Bone marrow (tissue), 2 donors: Measurements from ENCODE around the gene ST3GAL2.
"Not testable (repeated sequence)": the region's sequence is repeated elsewhere in the genome, so short reads cannot be mapped to it uniquely, and the experiment has no call there.

Source experiments
- DNase-seq, 2 donors: peaks; one replicate each; lab custom pipeline; 2025; lab: John Stamatoyannopoulos, UW

The ST3GAL2 gene

GRCh38 chr16:70417661-70418060 lies 21.2 kb downstream of the ST3GAL2 start:
- no peak for DNase-seq

GRCh38 chr16:70416748-70417616 lies 21.9 kb downstream of the ST3GAL2 start:
- DNase-seq = no peak

DNA sequence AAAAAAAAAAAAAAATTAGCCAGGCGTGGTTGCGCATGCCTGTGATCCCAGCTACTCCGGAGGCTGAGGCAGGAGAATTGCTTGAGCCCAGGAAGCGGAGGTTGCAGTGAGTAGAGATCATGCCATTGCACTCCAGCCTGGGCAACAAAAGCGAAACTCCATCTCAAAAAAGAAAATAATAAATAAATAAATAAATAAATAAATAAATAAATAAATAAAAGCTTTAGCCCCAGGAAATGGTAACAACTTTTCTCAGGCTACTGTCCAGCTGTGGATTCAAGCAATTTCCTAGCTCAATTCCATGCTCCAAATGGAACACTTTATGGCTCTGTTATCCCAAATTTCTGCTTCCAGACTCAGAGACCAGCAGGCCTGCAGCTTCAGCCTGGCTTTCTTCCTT lies 25.3 kb downstream of the ST3GAL2 start:
- DNase-seq = not testable (repeated sequence)

DNA sequence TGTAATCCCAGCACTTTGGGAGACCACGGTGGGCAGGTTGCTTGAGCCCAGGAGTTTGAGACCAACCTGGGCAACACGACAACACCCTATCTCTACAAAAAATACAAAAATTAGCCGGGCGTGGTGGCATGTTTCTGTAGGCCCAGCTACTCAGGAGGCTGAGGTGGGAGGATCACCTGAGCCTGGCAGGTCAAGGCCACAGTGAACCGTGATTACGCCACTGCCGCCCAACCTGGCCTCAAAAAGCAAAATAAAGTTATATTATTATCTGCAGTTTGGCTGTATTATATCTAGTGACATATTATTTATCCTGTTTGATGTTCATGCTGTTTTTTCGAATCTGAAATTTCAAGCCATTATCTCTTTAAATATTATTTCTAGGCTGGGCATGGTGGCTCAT lies 26.5 kb downstream of the ST3GAL2 start:
- no peak for DNase-seq

DNA sequence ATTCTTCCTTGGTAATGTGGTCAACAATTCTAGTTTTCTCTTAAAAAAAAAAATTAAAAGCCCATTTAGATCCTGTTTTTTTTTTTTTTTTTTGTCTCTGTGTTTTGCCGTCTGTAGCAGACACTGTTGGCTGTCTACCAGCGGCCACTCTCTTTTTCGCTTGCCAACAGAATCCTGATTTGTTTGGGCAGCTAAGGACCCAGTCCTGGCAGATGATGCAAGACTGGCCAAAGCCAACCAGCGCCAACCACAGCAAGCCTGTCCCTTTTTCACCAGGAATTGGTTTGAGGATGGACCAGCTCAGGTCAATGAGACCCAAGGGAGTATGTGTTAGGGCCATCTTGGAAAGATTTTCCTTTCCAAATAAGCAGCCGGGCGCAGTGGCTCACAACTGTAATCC lies 28.2 kb downstream of the ST3GAL2 start:
- DNase-seq = no peak

DNA sequence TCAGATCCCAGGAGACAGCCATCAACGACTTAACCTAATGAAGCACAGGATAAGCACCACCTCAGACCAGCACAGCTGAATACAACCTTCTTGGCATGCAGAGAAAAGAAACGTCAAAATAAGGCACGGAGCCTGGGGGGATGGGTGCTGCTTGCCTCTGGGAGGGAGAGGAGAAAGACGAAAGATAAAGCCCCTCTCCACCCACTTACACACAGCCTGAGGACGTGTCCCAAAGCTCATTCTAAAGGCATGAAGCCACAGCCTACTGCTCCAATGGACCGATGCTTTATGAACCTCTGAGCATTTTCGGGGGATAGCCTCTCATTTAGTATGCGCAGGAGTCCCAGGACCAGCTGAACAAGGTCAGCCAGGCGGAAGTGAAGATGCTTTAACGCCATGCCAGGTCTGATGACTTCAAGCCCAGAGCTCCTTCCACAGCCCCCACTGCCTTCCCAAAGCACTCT lies 31.1 kb downstream of the ST3GAL2 start:
- DNase-seq = no peak

DNA sequence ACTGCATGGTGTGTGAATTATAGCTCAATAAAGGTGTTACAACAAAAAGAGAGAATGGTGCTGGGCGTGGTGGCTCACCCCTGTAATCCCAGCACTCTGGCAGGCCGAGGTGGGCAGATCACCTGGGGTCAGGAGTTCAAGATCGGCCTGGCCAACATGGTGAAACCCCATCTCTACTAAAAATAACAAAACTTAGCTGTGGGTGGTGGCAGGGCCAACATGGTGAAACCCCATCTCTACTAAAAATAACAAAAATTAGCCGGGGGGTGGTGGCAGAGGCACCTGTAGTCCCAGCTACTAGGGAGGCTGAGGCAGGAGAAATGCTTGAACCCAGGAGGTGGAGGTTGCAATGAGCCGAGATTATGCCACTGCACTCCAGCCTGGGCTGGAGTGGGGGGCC lies 32.8 kb downstream of the ST3GAL2 start:
- DNase-seq = not testable (repeated sequence)

GRCh38 chr16:70402916-70403659 lies 35.8 kb downstream of the ST3GAL2 start:
- no peak for DNase-seq

GRCh38 chr16:70399951-70400350 lies 38.9 kb downstream of the ST3GAL2 start:
- DNase-seq = no peak

DNA sequence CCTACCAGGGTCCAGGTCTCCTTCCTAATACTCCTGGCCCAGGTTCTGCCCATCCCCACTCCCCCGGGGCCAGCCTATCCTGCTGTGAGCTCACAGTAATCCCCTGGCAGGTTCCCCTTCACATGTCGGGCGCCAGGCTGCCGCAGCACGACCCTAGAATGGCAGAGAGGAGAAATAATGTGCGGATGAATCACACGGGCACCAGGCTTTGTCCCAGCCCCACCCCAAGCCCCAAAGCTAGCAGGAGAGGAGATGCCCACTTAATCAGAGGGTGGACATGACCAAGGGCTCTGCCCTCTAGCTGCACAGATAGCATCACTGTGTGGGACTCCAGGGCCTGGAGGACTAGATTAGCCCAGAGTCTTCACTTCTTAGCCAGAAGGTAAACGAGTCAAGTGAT lies 39.5 kb downstream of the ST3GAL2 start:
- DNase-seq = no peak

DNA sequence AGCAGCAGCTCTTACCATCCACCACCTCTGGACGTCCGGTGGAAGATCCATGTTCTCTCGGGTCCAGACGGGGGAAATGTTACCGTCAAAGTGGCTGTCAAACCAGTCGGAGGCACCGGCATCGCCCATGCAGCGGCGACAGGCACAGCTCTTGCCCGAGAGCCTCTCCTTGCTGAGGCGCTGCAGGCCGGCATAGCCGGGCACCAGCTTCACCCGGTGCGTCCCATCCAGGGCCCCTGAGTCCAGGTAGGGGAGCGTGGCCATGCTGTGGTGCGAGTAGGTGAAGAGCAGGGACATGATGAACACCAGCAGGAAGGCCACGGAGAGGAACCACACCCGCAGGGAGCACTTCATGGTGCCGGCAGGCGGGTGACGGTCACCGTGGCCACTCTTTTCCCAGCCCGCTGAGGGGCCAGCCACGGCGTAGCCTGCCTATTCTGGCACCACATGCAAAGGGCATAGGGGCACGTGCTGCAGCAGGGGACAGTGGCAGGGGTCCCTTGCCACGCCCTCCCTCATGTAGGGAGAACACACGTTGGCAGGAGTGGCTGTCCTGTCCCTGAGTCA lies 40.6 kb downstream of the ST3GAL2 start:
- DNase-seq = no peak

DNA sequence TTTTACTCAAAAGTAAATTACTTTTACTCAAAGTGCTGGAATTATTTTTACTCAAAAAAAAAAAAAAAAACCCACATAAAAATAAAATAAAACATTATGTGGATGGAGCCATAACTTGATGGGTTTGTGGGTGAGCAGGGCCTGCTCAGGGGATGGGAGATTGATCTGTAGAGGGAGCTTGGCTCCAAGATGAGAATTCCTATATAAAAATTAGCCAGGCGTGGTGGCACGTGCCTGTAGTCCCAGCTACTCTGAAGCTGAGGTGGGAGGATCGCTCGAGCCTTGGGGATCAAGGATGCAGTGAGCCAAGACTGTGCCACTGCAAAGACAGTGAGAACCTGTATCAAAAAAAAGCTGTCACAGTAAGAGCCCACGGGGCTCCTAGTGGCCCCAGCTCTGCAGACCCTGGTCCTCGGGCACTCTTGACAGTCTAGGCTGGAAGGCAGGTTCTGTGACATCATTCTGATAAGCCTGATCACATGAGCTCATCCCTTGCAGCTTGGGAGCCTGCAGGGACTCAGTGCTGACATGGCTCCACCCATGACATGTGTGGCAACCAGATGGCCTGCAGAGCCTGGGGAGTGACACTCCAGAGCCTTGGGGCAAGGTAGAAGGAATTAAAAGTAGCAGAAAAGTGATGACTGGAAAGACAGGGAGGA lies 42.5 kb downstream of the ST3GAL2 start:
- DNase-seq = no peak

DNA sequence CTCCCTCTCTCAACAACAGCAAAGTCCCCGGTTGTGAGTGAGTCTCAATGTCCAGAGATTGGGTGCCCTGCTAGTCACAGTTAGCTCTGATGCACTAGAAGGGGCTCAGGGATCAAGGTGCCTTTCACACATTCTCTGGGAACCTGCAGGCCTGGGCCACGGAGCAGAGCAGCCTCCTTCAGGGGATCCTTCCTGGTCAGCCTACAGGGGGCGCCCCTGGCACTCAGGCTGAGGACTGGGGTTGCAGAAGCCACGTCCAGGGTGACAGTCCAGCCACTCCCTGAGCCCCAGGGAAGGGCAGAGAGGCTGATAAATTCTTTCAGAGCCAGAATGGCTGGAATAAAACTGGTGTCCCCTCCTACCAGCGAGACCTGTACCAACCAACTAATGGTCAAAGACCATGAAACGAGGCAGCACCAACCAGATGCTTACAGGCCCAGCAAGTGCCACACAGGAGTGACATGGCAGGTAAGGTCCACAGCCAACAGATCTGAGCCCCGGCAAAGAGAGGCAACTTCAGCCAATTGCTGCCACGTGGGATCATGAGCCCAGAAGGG lies 43.5 kb downstream of the ST3GAL2 start:
- peak; percentile 37 to 41 for DNase-seq

GRCh38 chr16:70394853-70395252 lies 44.0 kb downstream of the ST3GAL2 start:
- no peak for DNase-seq

DNA sequence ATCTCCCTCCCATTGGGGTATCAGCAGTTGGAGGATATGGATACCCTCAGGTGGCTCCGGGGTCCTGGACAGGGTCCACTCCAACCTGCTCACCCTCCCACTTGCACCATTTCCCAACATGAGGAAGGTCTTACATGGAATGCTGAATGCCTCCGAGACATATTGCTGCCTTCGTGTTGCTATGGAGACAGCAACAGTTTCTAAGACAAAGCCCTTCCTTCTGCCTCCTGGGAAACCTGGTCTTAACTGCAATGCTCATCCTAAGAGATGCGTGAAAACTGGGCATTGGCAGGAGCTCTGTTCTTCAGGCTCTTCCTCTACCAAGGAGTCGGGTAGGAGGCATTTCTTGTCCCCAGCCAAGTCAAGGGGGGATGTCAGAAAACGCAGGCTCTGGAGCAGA lies 45.2 kb downstream of the ST3GAL2 start:
- DNase-seq = no peak

GRCh38 chr16:70392606-70393005 lies 46.3 kb downstream of the ST3GAL2 start:
- no peak for DNase-seq

DNA sequence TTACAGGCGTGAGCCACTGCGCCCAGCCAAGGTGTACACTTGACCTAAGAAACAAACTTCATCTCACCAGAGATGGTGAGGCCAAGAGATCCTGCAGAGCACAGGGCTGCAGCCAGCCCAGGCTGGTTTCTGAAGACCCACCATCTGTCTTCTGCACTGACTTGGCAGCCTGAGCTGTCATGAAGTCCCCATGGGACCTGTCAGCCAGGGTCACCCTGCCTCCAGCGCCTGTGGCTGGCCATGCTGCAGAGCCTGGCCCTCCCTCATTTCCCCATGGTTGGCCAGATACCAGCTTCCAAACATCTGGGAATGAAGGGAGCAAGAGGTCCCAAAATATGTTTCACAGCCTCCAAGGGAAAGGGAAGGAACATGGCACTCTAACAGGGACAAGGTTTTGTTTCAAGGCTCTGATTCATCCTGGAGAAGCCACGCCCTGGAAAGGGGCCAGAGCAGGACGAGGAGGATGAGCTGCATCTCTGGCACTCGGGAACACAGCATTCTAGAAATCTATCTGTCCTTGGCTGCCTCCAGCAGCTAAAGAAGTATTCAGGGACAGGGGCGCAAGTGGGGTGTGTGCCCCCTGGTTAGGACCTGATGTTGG lies 46.9 kb downstream of the ST3GAL2 start:
- no peak for DNase-seq

DNA sequence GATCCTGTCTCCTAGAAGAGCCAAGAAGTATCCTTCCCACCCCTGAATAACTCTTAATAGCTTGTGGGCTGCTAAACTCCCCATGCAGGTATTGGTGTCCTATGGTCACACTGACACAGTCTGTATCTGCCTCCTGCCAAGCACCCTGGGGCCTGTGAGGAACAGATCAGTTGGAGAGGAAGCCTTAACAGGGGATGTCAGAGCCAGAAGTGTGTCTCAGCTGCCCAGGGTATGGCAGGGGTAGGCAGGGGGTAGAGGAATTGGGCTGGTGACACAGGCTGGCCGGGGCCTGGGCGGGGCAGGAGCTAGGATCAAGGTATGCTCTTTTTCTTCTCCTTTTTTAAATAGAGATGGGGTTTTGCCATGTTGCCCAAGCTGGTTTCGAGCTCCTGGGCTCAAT lies 47.5 kb downstream of the ST3GAL2 start:
- DNase-seq = no peak

DNA sequence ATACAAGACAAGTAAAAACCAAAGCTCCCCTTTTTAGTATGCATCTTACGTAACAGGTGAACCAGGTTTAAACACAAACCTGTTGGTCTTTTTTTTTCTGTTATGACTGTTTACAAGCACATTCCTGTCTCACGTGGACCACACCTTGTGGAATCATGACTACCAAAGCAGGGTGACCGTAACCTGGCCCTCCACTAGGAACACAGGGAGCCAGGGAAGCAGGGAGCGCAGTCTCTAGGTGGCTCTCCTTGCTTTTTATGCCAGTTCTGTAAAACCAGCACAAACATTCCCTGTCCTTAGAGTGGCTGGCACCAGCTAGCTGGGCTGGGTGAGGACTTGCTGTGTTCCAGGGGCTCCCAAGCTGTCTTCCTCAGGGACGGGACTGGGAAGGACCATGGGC lies 48.1 kb downstream of the ST3GAL2 start:
- DNase-seq = no peak

- DNase-seq = no peak
Observed at GRCh38 chr16:70388006-70388680, 50.8 kb downstream of the ST3GAL2 start.
